ELR (cell line): ENCODE measurements around the gene CAMSAP1.

ENCODE experiments used
- DNase-seq: peaks from one replicate; pipeline ENCODE4 v3.0.0-alpha.2; 2015; ENCODE audit warnings: low read depth

The CAMSAP1 gene

GRCh38 chr9:135776893-135777622 is 130.3 kb downstream of the CAMSAP1 start:
- no peak for DNase-seq

GRCh38 chr9:135775911-135776310 is 131.4 kb downstream of the CAMSAP1 start:
- no peak for DNase-seq

- DNase-seq, result no peak
Observed at GRCh38 chr9:135774794-135775525, 132.4 kb downstream of the CAMSAP1 start.

GRCh38 chr9:135774239-135774747 is 133.1 kb downstream of the CAMSAP1 start:
- no peak for DNase-seq

- no peak for DNase-seq
Observed at GRCh38 chr9:135773530-135774238, 133.7 kb downstream of the CAMSAP1 start.

GRCh38 chr9:135772702-135773493 is 134.4 kb downstream of the CAMSAP1 start:
- DNase-seq, result no peak

GRCh38 chr9:135772056-135772646 is 135.2 kb downstream of the CAMSAP1 start:
- no peak for DNase-seq

- DNase-seq, result no peak
Observed at GRCh38 chr9:135771401-135772051, 135.8 kb downstream of the CAMSAP1 start.

GRCh38 chr9:135770771-135771170 is 136.6 kb downstream of the CAMSAP1 start:
- DNase-seq, result no peak

- no peak for DNase-seq
Observed at GRCh38 chr9:135770203-135770535, 137.2 kb downstream of the CAMSAP1 start.

- no peak for DNase-seq
Observed at GRCh38 chr9:135769489-135770202, 137.7 kb downstream of the CAMSAP1 start.

GRCh38 chr9:135768516-135769218 is 138.7 kb downstream of the CAMSAP1 start:
- DNase-seq, result no peak

GRCh38 chr9:135766707-135767106 is 140.6 kb downstream of the CAMSAP1 start:
- DNase-seq, result no peak

- no peak for DNase-seq
Observed at GRCh38 chr9:135766251-135766650, 141.1 kb downstream of the CAMSAP1 start.

GRCh38 chr9:135765416-135765815 is 141.9 kb downstream of the CAMSAP1 start:
- no peak for DNase-seq

GRCh38 chr9:135764731-135765130 is 142.6 kb downstream of the CAMSAP1 start:
- DNase-seq, result no peak

- DNase-seq, result no peak
Observed at GRCh38 chr9:135763716-135764446, 143.5 kb downstream of the CAMSAP1 start.

GRCh38 chr9:135762921-135763320 is 144.4 kb downstream of the CAMSAP1 start:
- DNase-seq, result no peak

- DNase-seq, result no peak
Observed at GRCh38 chr9:135761845-135762168, 145.5 kb downstream of the CAMSAP1 start.
